HG02623 (cell line): ENCODE data around the gene GNAZ.
"Not testable (repeated sequence)": the region's sequence is repeated elsewhere in the genome, so short reads cannot be mapped to it uniquely, and the experiment has no call there.

Experiments used
- ATAC-seq: cut with Tn5 transposase; IDR thresholded peaks from one replicate; pipeline ENCODE4 v1.9.1; 2021; ENCODE audit warnings: moderate library complexity; ENCODE audit not compliant: unreplicated experiment

The GNAZ gene

DNA sequence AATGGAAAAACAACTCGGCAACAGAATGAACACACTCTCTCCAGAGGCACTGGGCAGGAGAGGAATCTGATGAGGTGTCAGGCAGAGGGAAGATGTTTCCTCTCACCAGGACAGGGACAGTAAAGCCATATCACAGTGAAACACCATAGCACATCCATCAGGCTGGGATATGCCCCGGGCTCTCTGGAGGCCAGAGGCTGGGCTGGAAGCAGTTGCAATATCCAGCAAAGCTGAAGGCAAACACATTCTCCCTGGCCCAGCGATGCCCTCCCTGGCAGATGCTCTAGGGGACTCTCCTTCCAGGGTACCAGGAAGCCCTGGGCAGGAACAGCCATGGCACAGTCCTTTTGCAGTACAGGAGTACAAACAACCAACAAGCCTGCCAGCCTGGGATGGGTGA, 60.4 kb downstream of the GNAZ start:
- ATAC-seq: no peak

DNA sequence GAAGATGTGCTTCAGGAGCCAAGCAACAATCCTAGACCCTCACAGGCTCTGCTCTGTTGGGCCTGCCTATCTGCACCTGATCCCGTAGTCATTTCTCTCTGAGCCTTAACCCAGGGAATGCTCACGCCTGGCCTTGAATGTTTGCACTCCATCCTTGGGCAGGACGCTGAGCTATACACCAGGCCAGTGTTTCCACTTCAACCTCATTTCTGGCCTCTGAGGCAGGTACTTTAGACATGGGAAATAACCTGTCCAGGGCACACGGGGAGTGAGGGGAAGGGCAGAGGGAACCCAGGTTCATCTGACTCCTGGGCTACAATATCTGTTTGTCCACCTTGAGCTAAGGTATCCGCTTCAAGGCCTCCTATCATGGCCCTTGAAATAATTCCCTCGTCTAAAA, 61.6 kb downstream of the GNAZ start:
- no peak for ATAC-seq

DNA sequence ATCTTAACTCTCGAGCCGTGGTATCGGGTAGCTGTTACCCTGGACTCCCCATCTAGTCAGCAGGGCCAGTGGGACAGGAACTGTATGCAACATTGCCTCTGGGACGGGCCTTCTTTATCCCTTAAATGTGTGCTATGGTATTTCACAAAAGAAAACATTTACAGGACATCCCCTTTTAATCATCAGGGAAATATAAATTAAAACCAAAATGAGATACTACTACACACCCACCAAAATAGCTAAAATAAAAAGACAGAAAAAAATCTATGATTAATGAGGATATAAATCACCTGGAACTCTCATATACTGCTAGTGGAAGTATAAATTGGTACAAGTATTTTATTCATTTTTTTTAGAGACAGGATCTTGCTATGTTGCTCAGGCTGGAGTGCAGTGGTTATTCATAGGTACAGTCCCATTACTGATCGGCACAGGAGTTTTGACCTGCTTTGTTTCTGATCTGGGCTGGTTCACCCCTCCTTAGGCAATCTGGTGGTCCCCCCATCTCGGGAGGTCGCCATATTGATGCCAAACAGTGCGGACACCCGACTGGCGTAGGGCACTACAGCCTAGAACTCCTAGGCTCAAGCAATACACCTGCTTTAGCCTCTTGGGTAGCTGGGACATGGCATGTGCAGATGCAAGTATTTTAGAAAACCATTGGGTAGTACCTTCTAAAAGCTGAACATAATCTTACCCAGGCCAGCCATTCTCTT, 62.2 kb downstream of the GNAZ start:
- ATAC-seq: no peak

DNA sequence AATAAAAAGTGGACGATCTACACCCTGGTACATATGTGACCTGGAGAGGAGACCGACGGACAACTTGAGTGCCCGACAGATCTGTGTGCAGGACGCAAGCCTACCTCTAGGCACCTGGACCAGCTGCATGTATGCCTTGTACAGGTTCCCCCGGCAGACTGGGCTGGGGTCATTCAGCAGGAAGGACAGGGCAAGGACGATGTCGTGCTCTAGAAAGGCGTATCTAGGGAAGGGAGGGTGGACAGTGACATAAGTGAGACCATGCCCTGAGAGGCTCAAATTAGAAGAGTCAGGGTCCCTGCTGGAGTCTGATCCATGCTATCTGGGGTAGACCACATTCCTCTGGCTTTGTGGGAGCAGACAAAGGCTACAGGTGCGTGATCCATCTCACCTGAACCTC, 63.6 kb downstream of the GNAZ start:
- no peak for ATAC-seq

DNA sequence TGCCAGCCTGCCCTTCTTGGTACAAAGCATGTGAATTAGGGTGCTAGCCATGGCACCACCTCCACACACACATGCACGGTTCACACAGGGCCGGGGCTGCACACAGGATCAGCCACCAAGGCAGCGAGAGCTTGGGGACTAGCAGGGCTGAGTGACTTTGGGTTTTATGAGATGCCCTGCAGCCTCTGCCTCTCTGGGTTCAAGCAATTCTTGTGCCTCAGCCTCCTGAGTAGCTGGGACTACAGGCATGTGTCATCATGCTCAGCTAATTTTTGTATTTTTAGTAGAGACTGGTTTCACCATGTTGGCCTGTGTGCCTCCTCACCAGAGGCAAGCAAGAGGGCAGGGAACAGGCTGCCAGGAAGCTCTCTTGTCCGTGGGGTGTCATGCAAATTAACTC, 66.7 kb downstream of the GNAZ start:
- ATAC-seq: not testable (repeated sequence)

DNA sequence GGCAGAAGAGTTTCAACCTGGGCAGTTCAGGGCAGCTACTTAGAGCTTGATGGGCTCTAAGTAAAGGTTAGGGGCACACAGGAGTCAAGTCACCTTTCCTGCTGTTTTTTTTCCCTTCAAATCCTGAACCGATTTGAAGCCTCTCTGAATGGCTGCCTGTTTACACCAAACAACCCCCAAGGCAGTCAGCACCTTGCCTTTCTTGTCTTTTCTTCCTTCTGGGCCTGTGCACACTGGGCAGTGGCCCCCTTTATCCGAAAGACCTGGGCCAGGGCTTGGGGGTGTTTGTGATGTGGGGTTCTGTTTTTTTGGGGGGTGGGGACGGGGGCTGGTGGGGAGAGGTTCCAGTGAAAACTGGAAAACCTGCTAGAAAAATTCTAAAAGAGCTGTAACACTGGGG, 67.1 kb downstream of the GNAZ start:
- ATAC-seq: no peak

DNA sequence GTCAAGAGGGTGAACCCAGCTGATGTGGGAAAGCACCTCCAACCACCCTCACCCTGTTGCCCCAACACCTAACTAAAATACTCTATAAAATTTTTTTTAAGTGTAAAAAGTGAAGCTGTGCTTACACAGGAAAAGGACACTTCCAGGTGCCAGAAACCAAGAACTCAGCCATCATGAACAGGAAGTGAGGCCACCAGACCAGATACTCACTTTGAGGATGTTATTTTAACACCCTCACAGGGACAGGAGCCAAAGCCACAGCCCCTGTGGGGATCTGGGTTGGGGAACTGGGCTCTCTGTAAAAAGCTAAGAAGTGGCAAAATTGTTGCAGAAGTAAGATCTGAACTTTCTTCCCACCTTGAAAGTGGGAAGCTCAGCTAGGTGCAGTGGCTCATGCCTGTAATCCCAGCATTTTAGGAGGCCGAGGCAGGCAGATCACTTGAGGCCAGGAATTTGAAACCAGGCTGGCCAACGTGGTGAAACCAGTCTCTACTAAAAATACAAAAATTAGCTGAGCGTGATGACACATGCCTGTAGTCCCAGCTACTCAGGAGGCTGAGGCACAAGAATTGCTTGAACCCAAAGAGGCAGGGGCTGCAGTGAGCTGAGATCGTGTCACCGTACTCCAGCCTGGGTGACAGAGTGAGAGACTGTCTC, 67.7 kb downstream of the GNAZ start:
- ATAC-seq: no peak

DNA sequence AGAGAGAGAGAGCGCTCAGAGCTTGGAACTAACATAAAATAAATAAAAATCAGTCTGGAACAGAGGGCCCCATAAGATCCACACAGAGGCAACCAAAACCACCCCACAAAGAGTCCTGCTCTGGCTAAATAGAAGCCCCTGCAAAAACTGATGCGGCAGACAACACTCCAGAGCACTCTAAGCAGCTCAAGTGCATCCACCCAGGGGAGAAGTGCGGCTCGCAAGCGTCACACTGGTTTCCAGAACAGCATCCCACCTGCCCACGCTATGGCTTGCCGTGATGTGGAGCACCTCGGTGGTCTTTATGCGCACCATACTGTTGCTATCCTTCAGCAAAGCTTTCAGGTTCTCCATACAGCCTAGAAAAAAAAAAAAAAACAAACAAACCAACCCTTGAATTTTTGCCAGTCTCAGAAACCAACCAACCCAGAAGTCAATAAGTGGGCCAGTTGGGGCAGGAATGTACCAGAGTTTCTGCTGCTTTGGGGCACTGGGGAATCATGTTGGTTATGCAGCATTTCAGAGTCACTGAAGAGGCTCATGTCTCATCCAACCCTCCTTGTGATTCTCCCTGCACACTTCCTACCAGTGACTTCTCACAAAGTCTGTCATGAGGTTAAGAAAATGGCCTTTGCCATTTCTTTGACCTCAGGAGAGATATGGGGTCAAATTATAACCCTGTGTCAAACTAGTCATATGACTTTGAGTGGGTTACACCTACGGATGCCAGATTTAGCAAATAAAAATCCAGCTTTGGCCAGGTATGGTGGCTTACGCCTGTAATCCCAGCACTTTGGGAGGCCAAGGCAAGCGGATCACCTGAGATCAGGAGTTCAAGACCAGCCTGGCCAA, 68.5 kb downstream of the GNAZ start:
- no peak for ATAC-seq

DNA sequence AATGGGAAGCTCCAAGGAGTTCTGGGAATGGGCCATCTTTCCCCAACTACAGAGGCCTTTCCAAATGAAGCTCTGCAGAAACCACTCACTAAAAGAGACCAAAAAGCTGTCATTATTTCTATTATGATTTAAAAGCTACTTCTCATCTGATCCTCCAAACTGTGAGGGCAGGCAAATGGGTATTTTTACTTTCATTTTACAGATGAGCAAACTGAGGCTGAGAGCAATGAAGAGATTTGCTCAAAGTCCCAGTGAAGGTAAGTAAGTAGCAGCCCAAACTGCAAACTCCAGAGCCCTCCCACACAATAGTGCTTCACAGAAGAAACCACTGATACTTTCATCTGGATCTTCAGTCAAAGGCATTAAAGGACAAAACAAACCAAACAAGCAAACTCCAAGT, 70.1 kb downstream of the GNAZ start:
- no peak for ATAC-seq

DNA sequence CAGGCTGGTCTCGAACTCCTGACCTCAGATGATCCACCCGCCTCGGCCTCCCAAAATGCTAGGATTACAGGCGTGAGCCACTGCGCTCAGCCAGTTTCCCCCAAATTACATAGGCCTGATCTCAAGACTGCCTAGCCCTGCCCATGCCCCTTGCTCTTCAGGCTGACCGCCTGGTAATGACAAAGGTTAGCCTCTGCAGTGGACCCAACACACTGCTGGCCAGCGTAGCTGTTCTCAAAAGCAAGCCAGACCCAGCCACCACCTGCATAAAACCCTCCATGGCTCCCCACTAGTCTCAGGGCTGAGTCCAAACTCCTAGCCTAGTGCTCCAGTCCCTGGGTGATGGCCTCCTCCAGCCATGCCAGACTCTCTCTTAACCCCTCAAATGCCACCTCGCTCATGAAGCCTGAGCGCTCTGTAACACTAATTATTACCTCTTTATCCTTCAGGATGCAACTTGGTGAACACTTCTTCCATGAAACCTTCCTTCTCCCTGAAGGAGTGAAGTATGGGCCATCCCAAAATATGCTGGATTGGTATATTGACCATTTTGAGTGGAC, 72.3 kb downstream of the GNAZ start:
- ATAC-seq: no peak

DNA sequence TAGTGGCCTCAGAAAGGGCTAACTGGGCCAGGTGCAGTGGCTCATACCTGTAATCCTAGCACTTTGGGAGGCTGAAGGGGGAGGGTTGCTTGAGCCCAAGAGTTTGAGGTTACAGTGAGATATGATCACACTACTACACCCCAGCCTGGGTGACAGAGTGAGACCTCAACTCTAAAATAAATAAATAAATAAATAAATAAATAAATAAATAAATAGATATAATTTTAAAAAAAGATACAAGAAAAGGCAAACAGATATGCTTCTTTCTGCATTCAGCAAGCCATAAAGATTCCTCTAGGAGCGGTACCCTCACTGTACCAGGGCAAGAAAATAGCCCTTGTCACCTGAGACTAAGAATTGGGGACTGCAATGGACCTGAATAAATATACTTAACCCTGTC, 72.8 kb downstream of the GNAZ start:
- ATAC-seq: no peak

DNA sequence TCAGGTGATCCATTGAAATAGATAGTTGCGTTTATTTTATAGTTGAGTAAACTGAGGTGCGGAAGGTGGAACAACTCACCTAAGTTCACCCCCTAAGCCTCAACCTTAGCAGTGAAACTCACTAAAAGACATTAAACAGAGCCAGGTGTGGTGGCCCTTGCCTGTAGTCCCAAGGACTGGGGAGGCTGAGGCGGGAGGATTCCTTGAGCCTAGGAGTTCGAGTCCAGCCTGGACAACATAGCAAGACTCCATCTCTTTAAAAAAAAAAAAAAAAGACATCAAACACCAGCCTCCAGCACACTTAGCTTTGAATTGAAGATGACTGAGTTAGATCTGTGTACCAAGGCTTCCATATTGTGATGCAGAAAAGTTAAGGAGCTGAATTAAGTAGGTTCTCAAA, 74.1 kb downstream of the GNAZ start:
- no peak for ATAC-seq

DNA sequence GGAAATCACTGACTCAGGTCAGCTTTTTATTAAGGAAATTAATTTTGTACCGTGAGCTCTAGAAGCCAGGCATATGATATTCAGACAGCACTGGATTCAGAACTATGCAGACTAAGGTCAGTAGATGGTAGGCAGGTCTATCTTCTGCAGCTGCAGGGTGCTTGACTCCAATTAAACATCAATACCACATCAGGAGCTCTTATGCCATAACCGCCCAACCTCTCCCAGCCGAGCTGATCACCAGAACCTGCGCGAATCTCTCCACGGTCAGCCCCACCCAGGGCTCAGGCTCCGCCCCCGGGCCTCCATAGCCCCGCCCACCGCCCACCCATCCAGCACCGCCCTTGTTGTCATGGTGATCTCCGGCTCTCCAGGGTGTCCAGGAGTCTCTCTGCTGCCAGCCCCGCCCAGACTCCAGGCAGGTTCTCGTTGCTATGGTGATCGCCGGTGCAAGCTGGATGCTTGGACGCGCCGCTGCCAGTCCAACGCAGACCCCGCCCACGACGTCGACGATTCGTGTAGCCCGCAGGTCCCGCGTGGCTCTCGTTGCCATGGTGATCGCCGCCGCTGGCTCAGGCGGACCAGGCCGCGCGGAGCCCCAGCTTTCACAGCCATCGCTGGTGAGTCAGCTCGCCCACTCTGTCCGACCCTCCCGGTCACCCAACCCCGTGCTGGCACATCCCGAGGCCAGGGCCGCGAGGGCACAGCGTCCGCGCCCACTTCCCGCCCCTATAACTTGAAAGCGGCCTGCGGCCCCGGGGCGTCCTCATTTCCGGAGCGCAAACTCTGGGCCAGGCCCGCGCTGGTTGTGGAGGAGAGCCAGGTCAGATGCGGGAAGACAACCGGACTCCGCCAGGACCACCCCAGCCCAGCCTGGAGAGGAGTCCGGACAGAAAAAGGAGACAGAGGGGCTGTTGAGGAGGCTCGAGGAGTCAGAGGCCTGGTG, 74.9 kb downstream of the GNAZ start, which contains the start of gene RAB36:
Gene RAB36 (plus strand): TSS at position 546 of the 946 bp plus-strand sequence. CDS start 1,140 bp downstream, outside the sequence.
- ATAC-seq: no peak

DNA sequence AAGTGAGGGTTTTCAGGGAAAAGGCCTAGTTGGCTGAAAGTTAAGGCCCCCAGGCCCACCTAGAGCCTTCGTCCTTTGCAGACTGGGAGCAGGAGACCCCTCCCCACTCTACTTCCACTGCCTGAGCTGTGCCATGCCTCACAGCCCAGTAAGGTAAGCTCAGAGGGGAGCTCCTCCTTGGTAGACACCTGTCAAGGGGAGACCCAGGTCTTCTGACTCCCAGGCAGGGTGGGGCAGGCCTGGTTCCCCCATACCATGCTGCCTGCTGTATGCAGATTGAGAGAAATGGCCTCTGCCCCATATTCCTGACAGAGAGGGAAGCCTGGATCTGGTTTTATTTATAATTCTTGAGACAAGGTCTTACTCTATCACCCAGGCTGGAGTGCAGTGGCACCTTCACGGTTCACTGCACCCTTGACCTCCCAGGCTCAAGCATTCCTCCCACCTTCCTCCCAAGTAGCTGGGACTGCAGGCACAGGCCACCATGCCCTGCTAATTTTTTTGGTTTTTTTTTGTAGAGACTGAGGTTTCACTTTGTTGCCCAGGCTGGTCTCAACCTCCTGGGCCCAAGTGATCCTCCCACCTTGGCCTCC, 75.7 kb downstream of the GNAZ start:
- no peak for ATAC-seq

DNA sequence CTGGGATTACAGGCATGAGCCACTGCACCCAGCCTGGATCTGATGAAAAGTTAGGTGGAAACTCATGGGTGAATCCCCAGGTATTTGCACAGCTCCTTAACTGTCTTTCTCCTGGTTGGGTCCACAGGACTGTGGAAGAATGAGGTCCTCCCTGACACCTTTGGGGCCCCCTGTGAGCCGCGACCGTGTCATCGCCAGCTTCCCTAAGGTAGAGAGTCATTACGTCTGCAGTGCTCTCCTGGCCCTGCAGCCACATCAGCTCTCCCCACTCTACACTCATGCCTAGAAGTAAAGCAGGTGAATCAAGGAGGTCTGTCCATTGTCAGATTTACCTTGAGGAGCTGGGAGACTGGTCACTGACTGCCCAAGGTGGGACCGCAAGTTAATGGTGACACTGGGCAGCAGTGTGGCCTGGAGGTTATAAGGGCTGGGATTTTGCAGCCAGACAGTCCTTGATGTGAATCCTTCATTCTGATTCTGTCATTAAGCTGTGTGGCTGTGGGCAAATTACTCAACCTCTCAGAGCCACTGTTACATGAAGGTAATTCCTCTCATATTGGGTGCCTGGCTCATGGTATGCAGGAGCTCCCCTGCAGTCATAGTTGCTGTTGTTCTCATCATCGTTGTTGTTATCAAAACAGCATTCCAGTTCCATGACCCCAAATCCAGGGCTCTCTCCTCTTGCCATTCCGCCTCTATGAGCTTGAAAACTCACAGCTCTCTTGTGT, 76.3 kb downstream of the GNAZ start:
- no peak for ATAC-seq

DNA sequence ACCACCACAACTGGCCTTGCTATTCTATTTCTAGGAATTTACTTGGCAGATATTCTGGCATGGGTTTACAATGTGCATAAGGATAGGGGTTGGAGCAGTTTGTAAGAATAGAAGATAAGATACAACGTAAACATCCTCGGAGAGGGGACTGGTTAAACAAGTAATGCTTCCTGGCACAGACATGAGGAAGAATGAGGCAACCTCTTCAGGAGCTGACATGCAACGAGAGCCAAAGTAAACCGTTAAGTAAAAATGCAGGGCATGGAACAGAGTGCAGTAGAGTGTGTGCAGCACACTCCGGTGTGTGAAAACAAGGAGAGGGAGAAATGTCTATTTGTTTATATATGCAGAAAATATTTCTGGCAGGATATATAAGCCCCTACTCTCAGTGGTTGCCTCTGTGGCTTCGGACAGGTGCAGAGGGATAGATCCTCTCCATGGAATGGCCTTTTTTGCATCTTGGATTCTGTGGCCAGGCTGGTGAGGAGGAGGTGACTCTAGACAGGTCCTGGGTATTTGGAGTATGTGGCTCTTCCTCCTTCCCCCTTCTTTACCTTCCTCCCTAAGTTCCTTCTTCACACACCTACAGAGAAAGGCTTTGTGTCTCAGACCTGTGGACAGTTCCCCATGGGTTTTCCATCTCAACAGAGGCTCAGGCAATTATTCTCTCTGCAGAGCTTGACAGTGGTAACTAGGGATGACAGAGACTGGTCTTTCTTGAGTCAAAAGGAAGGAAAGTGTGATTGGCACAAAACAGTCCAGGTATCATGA, 77.5 kb downstream of the GNAZ start:
- ATAC-seq: no peak

DNA sequence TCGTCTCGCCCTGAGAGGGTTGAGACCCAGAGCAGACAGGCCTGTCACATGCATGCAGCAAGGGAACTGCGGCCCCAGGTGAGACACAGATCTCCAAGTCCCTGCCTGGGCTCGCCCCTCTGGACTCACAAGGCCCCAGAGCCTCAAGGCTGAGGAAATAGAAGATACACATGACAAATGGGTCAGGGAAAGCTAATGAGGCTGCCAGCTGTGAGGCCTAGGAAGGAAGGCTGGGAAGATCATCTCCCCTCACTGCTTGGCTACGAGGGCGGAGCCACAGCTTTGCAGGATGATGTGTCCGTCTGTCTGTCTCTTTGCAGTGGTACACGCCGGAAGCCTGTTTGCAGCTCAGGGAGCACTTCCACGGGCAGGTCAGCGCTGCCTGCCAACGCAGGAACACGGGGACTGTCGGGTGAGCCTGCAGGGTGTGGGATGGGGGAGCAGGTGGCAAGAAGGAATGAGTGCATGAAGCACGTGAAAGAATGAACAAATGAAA, 79.5 kb downstream of the GNAZ start:
- no peak for ATAC-seq

DNA sequence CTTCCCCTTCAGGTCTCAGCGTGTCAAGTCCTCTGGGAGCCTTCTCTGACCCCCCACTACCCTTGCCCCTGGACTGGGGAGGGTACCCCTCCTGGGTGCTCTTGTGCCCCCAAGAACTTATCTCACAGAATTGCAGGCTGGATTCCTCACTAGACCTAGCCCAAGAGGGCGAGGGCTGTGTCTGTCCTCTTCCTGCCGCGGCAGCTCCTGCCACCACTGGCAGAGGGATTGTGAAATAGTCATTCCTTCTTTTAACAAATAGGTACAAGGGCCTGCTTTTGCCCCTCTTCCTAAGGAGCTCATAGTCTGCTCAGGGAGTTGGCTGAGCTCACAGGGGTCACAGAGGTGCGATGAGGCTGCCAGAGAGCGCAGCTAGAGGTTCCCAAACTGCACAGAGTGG, 80.4 kb downstream of the GNAZ start:
- ATAC-seq: no peak
